Duodenal mucosa (tissue), 2 donors: ENCODE results near the gene PPFIA3.

Experiments
- H3K27ac ChIP-seq: one replicate; pipeline ENCODE4 v1.7.0; 2013; ENCODE audit warnings: low read depth, low read length
- H3K27me3 ChIP-seq, 2 donors: one replicate each; pipeline ENCODE4 v1.7.0; 2013; ENCODE audit warnings: low read length in 2 of 2, control low read depth in 1 of 2; ENCODE audit not compliant: insufficient read depth in 2 of 2, control insufficient read depth in 1 of 2
- H3K36me3 ChIP-seq, 2 donors: one replicate each; pipeline ENCODE4 v1.7.0; 2013; ENCODE audit warnings: low read length in 2 of 2, control low read depth in 1 of 2; ENCODE audit not compliant: insufficient read depth in 2 of 2, control insufficient read depth in 1 of 2
- H3K4me1 ChIP-seq, 2 donors: one replicate each; pipeline ENCODE4 v1.7.0; 2013; ENCODE audit warnings: low read length in 2 of 2, control low read depth in 1 of 2; ENCODE audit not compliant: insufficient read depth in 2 of 2, control insufficient read depth in 1 of 2
- H3K4me3 ChIP-seq, 2 donors: one replicate each; pipeline ENCODE4 v1.7.0; 2013; ENCODE audit warnings: low read length in 2 of 2, low read depth in 1 of 2
- H3K9ac ChIP-seq, 2 donors: one replicate each; pipeline ENCODE4 v1.7.0; 2013; ENCODE audit warnings: low read length in 2 of 2, low read depth in 1 of 2
- H3K9me3 ChIP-seq, 2 donors: one replicate each; pipeline ENCODE4 v1.7.0; 2013; ENCODE audit warnings: low read length in 2 of 2, control low read depth in 1 of 2; ENCODE audit not compliant: control insufficient read depth in 1 of 2

Gene PPFIA3

GRCh38 chr19:49149652-49150105, 30.3 kb downstream of the PPFIA3 start:
- Histone ChIP-seq H3K9ac (peak overlapping the region; percentile 98 to 99), H3K4me3 (peak overlapping the region; percentile 88 to 97), H3K27me3 (peaks cover 0 to 5% of the 10 kb centered on the region in 2 donors), H3K36me3 (no peaks in the 10 kb centered on the region), H3K4me1 (peaks cover 42 to 43% of the 10 kb centered on the region in 2 donors), H3K9me3 (no peaks in the 10 kb centered on the region), H3K27ac (peak overlapping the region; percentile 97)

- Histone ChIP-seq H3K4me3 (peak overlapping the region; percentile 88 to 97), H3K36me3 (no peaks in the 10 kb centered on the region), H3K9me3 (no peaks in the 10 kb centered on the region), H3K27ac (peak overlapping the region; percentile 97), H3K9ac (peak overlapping the region; percentile 98 to 99), H3K4me1 (peaks cover 42 to 43% of the 10 kb centered on the region in 2 donors), H3K27me3 (peaks cover 0 to 5% of the 10 kb centered on the region in 2 donors)
These were observed 31.0 kb downstream of the PPFIA3 start for GRCh38 chr19:49150106-49150943.

- H3K9me3 ChIP-seq: no peaks in the 10 kb centered on the region
- no peaks in the 10 kb centered on the region for H3K36me3 ChIP-seq
- peaks cover 0 to 5% of the 10 kb centered on the region in 2 donors for H3K27me3 ChIP-seq
- H3K4me1 ChIP-seq: peaks cover 37% of the 10 kb centered on the region in 2 donors
- peak overlapping the region; percentile 98 to 99 for H3K9ac ChIP-seq
- H3K4me3 ChIP-seq: peak overlapping the region; percentile 88 to 97
- peak overlapping the region; percentile 97 for H3K27ac ChIP-seq
These were observed 31.6 kb downstream of the PPFIA3 start for GRCh38 chr19:49150944-49151243.

- Histone ChIP-seq H3K36me3 (no peaks in the 10 kb centered on the region), H3K4me1 (peaks cover 32% of the 10 kb centered on the region in 2 donors), H3K27me3 (peaks cover 0 to 5% of the 10 kb centered on the region in 2 donors), H3K27ac (peak overlapping the region; percentile 97), H3K4me3 (peak overlapping the region; percentile 88 to 97), H3K9me3 (no peaks in the 10 kb centered on the region), H3K9ac (peak overlapping the region; percentile 54 to 99)
These were observed 32.1 kb downstream of the PPFIA3 start for GRCh38 chr19:49151267-49152118.

GRCh38 chr19:49152119-49152550, 32.8 kb downstream of the PPFIA3 start:
- no peak overlapping the region for H3K4me3 ChIP-seq

GRCh38 chr19:49153167-49153809, 33.9 kb downstream of the PPFIA3 start:
- Histone ChIP-seq H3K4me3 (no peak overlapping the region), H3K9ac (no peak overlapping the region), H3K9me3 (no peaks in the 10 kb centered on the region), H3K27me3 (peaks cover 0 to 2% of the 10 kb centered on the region in 2 donors), H3K4me1 (peaks cover 26 to 31% of the 10 kb centered on the region in 2 donors), H3K27ac (no peak overlapping the region), H3K36me3 (no peaks in the 10 kb centered on the region)

More at GRCh38 chr19:49152119-49152550, 32.8 kb downstream of the PPFIA3 start:
- H3K27ac ChIP-seq: no peak overlapping the region
- H3K36me3 ChIP-seq: no peaks in the 10 kb centered on the region
- no peaks in the 10 kb centered on the region for H3K9me3 ChIP-seq
- no peak overlapping the region for H3K9ac ChIP-seq
- peaks cover 0 to 5% of the 10 kb centered on the region in 2 donors for H3K27me3 ChIP-seq
- peaks cover 32 to 33% of the 10 kb centered on the region in 2 donors for H3K4me1 ChIP-seq

- Histone ChIP-seq H3K9ac (no peak overlapping the region), H3K27ac (no peak overlapping the region), H3K9me3 (no peaks in the 10 kb centered on the region), H3K4me1 (peaks cover 18 to 27% of the 10 kb centered on the region in 2 donors), H3K36me3 (no peaks in the 10 kb centered on the region), H3K27me3 (no peaks in the 10 kb centered on the region), H3K4me3 (no peak overlapping the region)
These were observed 34.9 kb downstream of the PPFIA3 start for GRCh38 chr19:49154279-49154678.

GRCh38 chr19:49155005-49155819, 35.9 kb downstream of the PPFIA3 start, which contains the start of gene HRC:
Gene HRC (minus strand): TSS chr19:49155396. CDS start chr19:49155237, 159 bp downstream.
- H3K9ac ChIP-seq: no peak within 1 kb of the TSS
- no peaks in the 10 kb centered on the region for H3K27me3 ChIP-seq
- H3K27ac ChIP-seq: no peak within 1 kb of the TSS
- H3K4me1 ChIP-seq: peaks cover 16 to 25% of the 10 kb centered on the region in 2 donors
- no peaks in the 10 kb centered on the region for H3K9me3 ChIP-seq
- no peak within 1 kb of the TSS for H3K4me3 ChIP-seq
- no peaks in the 10 kb centered on the region for H3K36me3 ChIP-seq

- Histone ChIP-seq H3K9ac (no peak overlapping the region), H3K4me1 (peaks cover 22 to 31% of the 10 kb centered on the region in 2 donors), H3K27me3 (no peaks in the 10 kb centered on the region), H3K4me3 (no peak overlapping the region), H3K9me3 (no peaks in the 10 kb centered on the region), H3K27ac (no peak overlapping the region), H3K36me3 (no peaks in the 10 kb centered on the region)
These were observed 36.5 kb downstream of the PPFIA3 start for GRCh38 chr19:49155820-49156346.
